ENCODE results near the gene EFEMP1.

GRCh38 chr2:55871637-55872036 is 51.9 kb downstream of the EFEMP1 start:
- TF ChIP-seq, protein P1, sequence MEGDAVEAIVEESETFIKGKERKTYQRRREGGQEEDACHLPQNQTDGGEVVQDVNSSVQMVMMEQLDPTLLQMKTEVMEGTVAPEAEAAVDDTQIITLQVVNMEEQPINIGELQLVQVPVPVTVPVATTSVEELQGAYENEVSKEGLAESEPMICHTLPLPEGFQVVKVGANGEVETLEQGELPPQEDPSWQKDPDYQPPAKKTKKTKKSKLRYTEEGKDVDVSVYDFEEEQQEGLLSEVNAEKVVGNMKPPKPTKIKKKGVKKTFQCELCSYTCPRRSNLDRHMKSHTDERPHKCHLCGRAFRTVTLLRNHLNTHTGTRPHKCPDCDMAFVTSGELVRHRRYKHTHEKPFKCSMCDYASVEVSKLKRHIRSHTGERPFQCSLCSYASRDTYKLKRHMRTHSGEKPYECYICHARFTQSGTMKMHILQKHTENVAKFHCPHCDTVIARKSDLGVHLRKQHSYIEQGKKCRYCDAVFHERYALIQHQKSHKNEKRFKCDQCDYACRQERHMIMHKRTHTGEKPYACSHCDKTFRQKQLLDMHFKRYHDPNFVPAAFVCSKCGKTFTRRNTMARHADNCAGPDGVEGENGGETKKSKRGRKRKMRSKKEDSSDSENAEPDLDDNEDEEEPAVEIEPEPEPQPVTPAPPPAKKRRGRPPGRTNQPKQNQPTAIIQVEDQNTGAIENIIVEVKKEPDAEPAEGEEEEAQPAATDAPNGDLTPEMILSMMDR (IDR thresholded peaks at IDR 0.05; ENCODE audit: poor library complexity), result no peak
- no peak for TF ChIP-seq EZH2 (IDR thresholded peaks at IDR 0.05; ENCODE audit: borderline replicate concordance)
- no peak for TF ChIP-seq EZH2phosphoT487 (IDR thresholded peaks at IDR 0.05; ENCODE audit: low read depth, severe bottlenecking, unreplicated experiment)

Data from hepatocyte (in vitro differentiated cells).